AG04450 (cell line): ENCODE measurements around the gene DCDC2C. TPM values are rescaled to one million over a fixed set of nuclear protein-coding genes. Genes with fewer than 3 reads are reported as not detected.

ENCODE experiments used
- CTCF ChIA-PET: fragments of 300-600, 350-600 bp; formaldehyde crosslinking; extraction: SDS; loops from one replicate; lab custom pipeline; 2022; ENCODE audit warnings: antibody characterized with exemption, inconsistent platforms; lab: Charles Lee
- POLR2A ChIA-PET: fragments of 350-600 bp; formaldehyde crosslinking; extraction: SDS; loops from one replicate; lab custom pipeline; 2021; ENCODE audit warnings: antibody characterized with exemption, inconsistent platforms; lab: Yijun Ruan, JAX
- DNase-seq: peaks from one replicate; pipeline ENCODE4 v3.0.0-alpha.2; 2011; ENCODE audit warnings: low read depth, low spot score
- H3K27ac ChIP-seq: one replicate; pipeline ENCODE4 v1.5.1; 2012; ENCODE audit warnings: low read depth, low read length, control low read depth
- H3K27me3 ChIP-seq: one replicate; pipeline ENCODE4 v1.6.0; 2012; ENCODE audit warnings: low read length; ENCODE audit not compliant: control insufficient read depth, insufficient read depth
- H3K4me3 ChIP-seq: 2 replicates; pipeline ENCODE4 v1.5.1; 2011; ENCODE audit warnings: mild to moderate bottlenecking, low read depth, low read length, control low read depth
- H3K9me3 ChIP-seq: 2 replicates; pipeline ENCODE4 v1.5.1; 2012; ENCODE audit warnings: low read length; ENCODE audit not compliant: control insufficient read depth, insufficient read depth
- polyA plus RNA-seq: library from polyadenylated mRNA; depleted of rRNA; stranded (reverse); fragments of >200 nt; gene quantifications from 2 replicates; pipeline ENCODE4 v1.2.3, GENCODE V29; 2011
- TF ChIP-seq, protein P1 (sequence below): IDR thresholded peaks from 2 replicates; pipeline ENCODE4 v1.5.1; 2011; ENCODE audit warnings: low read depth, low read length, control low read depth, inconsistent platforms

The DCDC2C gene
- polyA plus RNA-seq, 1 experiment: not detected

DNA sequence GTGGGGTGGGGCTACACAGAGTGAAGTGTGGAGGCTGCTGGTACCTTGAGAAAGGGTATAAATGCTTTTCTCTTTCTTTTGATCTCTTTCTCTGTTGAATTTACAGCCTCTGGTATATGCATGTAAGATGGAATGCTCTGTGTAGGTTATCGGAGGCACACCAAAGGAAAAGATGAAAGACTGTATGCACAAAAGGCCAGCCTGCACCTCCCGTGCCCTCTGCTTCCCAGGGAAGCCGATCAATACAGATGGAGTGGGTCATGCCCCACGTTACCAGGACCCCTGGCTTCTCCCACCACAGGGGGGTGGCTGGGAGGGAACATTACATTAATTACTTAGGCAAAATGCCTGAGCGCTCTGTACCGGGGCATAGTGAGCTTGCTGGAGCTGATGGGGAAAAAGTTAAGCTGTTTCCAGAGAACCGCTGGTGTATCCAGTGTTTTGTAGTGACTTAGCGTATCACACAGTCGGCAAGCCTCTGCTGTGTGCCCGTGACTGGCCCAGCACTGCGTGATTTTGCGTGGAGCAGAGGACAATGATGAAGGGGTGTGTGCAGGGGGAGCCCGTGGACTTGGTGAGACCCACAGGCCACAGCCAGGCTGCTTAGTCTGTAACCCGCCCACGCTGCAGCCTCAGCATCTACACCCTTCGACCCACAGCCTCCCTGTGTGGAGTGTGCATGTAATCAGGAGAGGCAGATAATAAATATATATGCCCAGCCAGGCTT is 37.3 kb upstream of the DCDC2C start:
- CTCF ChIA-PET: interaction anchor here (1.0 kb wide), 1 partner anchor 43 kb away, joined by 3 read pairs; no protein-coding TSS in a partner anchor
- H3K27me3 ChIP-seq: peaks cover 7% of the 10 kb centered on the region
- H3K4me3 ChIP-seq: no peak overlapping the region
- no peak overlapping the region for H3K27ac ChIP-seq
- DNase-seq: no peak
- TF ChIP-seq, protein P1, sequence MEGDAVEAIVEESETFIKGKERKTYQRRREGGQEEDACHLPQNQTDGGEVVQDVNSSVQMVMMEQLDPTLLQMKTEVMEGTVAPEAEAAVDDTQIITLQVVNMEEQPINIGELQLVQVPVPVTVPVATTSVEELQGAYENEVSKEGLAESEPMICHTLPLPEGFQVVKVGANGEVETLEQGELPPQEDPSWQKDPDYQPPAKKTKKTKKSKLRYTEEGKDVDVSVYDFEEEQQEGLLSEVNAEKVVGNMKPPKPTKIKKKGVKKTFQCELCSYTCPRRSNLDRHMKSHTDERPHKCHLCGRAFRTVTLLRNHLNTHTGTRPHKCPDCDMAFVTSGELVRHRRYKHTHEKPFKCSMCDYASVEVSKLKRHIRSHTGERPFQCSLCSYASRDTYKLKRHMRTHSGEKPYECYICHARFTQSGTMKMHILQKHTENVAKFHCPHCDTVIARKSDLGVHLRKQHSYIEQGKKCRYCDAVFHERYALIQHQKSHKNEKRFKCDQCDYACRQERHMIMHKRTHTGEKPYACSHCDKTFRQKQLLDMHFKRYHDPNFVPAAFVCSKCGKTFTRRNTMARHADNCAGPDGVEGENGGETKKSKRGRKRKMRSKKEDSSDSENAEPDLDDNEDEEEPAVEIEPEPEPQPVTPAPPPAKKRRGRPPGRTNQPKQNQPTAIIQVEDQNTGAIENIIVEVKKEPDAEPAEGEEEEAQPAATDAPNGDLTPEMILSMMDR: no peak
- POLR2A ChIA-PET: no interaction called here
- H3K9me3 ChIP-seq: peaks cover 12% of the 10 kb centered on the region

- Histone ChIP-seq H3K27me3 (peaks cover 7% of the 10 kb centered on the region), H3K9me3 (peaks cover 12% of the 10 kb centered on the region), H3K27ac (no peak overlapping the region), H3K4me3 (no peak overlapping the region)
- ChIA-PET POLR2A (no interaction called here), CTCF (interaction anchor here (1.0 kb wide), 1 partner anchor 43 kb away, joined by 3 read pairs; no protein-coding TSS in a partner anchor)
- DNase-seq: no peak
- TF ChIP-seq, protein P1: no peak
Observed at GRCh38 chr2:3666613-3666975, 36.8 kb upstream of the DCDC2C start.

DNA sequence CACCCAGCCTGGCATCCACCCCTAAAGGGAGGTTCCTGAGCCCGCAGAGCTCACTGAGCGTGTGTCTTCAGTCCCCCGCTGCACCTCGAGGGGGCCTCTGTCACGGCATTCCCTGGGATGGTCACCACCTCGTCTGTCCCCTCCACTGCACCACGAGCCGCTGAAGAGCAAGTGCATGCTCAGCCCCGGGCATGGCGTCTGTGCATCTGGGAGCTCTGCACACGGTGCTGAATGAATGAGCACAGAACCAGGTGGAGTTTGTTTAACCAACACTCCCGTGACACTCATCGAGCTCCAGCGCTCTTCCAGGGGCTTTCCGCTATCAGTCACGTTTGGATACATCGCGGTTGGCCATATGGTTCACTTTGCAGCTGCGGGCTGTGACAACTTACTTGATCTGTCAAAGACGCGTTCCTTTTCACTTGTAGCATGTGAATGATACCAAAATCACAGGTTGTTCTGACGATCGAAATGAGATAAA is 36.2 kb upstream of the DCDC2C start:
- peak; percentile 91 for DNase-seq
- Histone ChIP-seq H3K27me3 (peaks cover 7% of the 10 kb centered on the region), H3K4me3 (peak overlapping the region; percentile 50), H3K9me3 (peaks cover 12% of the 10 kb centered on the region), H3K27ac (peak overlapping the region; percentile 88)
- ChIA-PET CTCF (interaction anchor here (1.0 kb wide), 1 partner anchor 44 kb away, joined by 3 read pairs; no protein-coding TSS in a partner anchor), POLR2A (interaction anchor here (0.6 to 0.8 kb wide), 3 partner anchors 10 to 109 kb away, joined by 3 read pairs; partner anchors contain the start of gene RNASEH1)
- TF ChIP-seq, protein P1: no peak

DNA sequence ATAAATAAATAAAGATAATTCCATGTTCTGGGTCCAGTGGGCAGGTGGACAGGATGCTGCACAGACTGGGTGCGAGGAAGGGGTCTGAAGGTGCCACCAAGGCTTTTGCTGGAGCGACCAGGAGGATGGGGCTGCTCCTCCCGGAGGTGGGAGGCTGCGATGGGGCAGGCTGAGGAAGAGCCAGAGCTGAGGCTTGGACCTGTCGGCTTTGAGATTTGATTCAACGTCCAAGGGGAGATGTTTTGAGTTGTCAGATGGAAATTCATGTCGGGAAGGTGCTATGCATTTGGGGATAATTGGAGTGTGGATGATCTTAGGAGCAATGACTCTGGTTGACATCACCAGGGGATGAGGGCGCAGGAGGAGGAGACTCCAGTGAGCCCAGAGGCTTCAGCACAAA is 33.7 kb upstream of the DCDC2C start:
- Histone ChIP-seq H3K27ac (no peak overlapping the region), H3K4me3 (no peak overlapping the region), H3K27me3 (peaks cover 12% of the 10 kb centered on the region), H3K9me3 (peaks cover 12% of the 10 kb centered on the region)
- DNase-seq: no peak
- ChIA-PET POLR2A (no interaction called here), CTCF (no interaction called here)
- TF ChIP-seq, protein P1: no peak

- TF ChIP-seq, protein P1: no peak
- H3K27ac ChIP-seq: no peak overlapping the region
- no peak overlapping the region for H3K4me3 ChIP-seq
Observed at GRCh38 chr2:3670376-3670775, 33.0 kb upstream of the DCDC2C start.

More at GRCh38 chr2:3670376-3670775, 33.0 kb upstream of the DCDC2C start:
- Histone ChIP-seq H3K27me3 (peaks cover 12% of the 10 kb centered on the region), H3K9me3 (peaks cover 12% of the 10 kb centered on the region)
- no peak for DNase-seq
- POLR2A ChIA-PET: no interaction called here
- CTCF ChIA-PET: no interaction called here
